ENCODE data around the gene TECPR1. TPM values are rescaled to one million over a fixed set of nuclear protein-coding genes. Genes with fewer than 3 reads are reported as not detected.

Gene TECPR1
- total RNA-seq, 2 experiments from 2014 or later = 34.5 to 35.3 TPM

DNA sequence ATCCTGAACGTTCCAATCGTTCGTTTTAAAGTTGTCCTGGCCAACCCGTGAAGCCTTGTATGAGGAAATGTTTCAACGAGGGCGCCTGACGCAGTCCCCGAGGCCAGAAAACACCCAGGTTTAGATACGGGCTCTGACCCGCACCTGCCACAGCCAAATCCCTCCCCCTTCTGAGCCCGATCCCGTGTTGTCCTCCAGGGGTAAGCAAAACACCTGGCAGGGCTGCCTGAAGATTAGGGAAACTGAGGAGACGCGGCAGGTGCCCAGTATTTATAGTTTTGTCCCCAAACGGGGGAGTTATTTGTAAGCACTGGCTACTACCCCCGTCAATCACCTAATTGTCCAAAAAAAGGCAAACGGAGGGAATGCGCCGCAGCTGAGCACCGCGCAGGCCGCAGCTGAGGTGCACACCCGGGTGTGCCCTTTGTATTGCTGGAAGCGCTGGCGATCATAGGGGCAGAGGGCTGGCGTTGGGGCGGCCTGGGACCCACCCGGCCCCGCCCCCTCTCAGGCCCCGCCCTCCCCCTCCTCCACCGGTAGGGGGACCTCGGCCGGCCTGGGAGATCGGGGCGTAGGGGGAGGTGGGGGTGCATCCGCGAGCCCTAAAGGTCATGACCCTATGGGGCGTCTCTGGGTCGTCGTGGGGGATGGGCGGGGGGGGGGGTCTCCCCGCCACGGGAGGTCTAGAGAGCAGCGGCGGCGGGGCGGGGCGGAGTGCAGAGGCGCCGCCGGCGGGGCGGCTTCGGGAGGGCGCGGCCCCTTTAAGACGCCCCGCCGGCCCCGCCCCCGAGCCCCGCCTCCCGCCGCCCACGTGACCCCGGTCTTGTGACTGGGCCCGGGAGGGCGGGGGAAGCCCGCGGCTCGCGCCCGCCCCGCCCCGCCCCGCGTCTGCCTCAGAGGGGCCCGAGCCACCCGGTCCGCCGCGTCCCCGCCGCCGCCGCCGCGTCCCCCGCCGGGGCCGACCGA, 29.0 kb upstream of the TECPR1 start, which contains the start of gene BRI3:
Gene BRI3, plus strand, starts transcription at position 896 of the 966 bp plus-strand sequence. CDS start 110 bp downstream, outside the sequence.
- H3K9me3 Mint-ChIP-seq = no peaks in the 10 kb centered on the region
- H3K36me3 Mint-ChIP-seq = peaks cover 2% of the 10 kb centered on the region
- CTCF ChIA-PET = interaction anchor here (1.1 kb wide), 1 partner anchor 598 kb away, joined by 4 read pairs; the partner anchor contains the start of gene TRRAP
- H3K27me3 Mint-ChIP-seq = no peaks in the 10 kb centered on the region
- peak within 1 kb of the TSS; percentile 66 for H3K27ac Mint-ChIP-seq
- peak; percentile 95 for DNase-seq
- H3K4me1 Mint-ChIP-seq (ENCODE audit: low read depth) = peaks cover 30% of the 10 kb centered on the region
- POLR2A ChIA-PET = interaction anchor here (0.8 kb wide), 1 partner anchor 14 kb away, joined by 3 read pairs; no protein-coding TSS in a partner anchor
- H3K4me3 Mint-ChIP-seq = peak within 1 kb of the TSS; percentile 79
- intact Hi-C loops (cut with micrococcal nuclease) = loop anchor here (1.0 to 5.0 kb wide), 5 partner anchors 30 to 598 kb away; partner anchors contain the start of genes BAIAP2L1 and TRRAP

DNA sequence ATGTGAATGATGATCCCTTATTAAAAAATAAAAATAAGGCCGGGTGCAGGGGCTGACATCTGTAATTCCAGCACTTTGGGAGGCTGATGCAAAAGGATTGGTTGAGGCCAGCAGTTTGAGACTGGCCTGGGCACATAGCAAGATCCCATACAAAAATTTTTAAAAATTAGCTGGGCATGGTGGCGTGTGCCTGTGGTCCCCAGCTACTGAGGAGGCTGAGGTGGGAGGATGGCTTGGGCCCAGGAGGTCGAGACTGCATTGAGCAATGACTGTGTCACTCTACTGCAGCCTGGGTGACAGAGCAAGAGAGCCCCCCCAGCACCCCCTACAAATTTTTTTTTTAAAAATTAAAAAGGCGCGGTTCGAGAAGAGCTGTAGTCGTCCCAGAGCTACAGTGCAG, 28.3 kb upstream of the TECPR1 start:
- Mint-ChIP-seq H3K4me3 (peak overlapping the region; percentile 75), H3K4me1 (ENCODE audit: low read depth) (peaks cover 30% of the 10 kb centered on the region), H3K27me3 (no peaks in the 10 kb centered on the region), H3K36me3 (peaks cover 2% of the 10 kb centered on the region), H3K9me3 (no peaks in the 10 kb centered on the region), H3K27ac (peak overlapping the region; percentile 18)
- no peak for DNase-seq
- ChIA-PET CTCF (interaction anchor here (1.1 kb wide), 1 partner anchor 598 kb away, joined by 4 read pairs; the partner anchor contains the start of gene TRRAP), POLR2A (interaction anchor here (0.8 kb wide), 1 partner anchor 13 kb away, joined by 3 read pairs; no protein-coding TSS in a partner anchor)
- intact Hi-C loops (cut with micrococcal nuclease) = loop anchor here (2.0 to 5.0 kb wide), 2 partner anchors 137 to 599 kb away; partner anchors contain the start of gene TRRAP

DNA sequence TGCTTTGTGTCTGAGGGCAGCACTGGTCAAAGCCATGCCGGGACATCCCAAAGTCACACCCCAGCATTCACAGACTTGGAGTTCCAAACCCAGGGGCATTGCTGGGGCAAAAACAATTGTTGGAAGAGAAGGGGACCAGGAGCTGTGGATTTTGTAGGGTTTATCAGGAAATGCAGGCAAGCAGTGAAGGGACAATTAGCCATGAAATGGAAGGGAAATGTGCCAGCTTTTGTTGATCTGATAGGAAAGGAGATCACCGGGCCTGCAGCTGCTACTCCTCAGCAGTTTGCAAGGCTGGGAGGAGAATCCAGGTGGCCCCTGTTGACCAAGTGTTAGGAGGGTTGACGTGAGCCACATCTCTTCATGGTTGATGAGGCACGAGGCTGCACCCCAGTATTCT, 26.9 kb upstream of the TECPR1 start:
- ChIA-PET POLR2A (no interaction called here), CTCF (no interaction called here)
- H3K27ac Mint-ChIP-seq = no peak overlapping the region
- H3K27me3 Mint-ChIP-seq = no peaks in the 10 kb centered on the region
- H3K4me1 Mint-ChIP-seq (ENCODE audit: low read depth) = peaks cover 20% of the 10 kb centered on the region
- intact Hi-C loops (cut with micrococcal nuclease) = no loop called here
- peaks cover 2% of the 10 kb centered on the region for H3K36me3 Mint-ChIP-seq
- H3K4me3 Mint-ChIP-seq = no peak overlapping the region
- no peak for DNase-seq
- no peaks in the 10 kb centered on the region for H3K9me3 Mint-ChIP-seq

DNA sequence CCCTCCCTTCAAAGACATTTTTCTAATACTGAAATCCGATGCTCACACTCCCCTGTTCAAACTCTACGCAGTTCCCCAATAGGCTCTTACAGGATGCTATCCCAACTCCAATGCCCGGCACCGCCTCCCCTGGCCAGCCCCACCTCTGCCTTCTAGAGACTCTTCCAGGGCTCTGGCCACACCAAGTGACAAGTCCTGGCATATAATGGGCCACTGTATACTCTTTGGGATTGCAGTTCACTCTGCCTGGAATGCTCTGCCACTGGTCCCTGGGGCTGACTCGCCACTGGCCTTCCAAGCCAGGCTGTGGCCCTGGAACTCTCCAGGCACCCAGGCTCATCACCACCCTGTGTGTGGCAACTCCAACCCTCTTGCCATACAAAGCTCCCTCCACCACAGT, 26.4 kb upstream of the TECPR1 start:
- H3K4me1 Mint-ChIP-seq (ENCODE audit: low read depth) = peaks cover 14% of the 10 kb centered on the region
- no peak overlapping the region for H3K27ac Mint-ChIP-seq
- no peaks in the 10 kb centered on the region for H3K27me3 Mint-ChIP-seq
- ChIA-PET POLR2A (no interaction called here), CTCF (no interaction called here)
- peaks cover 2% of the 10 kb centered on the region for H3K36me3 Mint-ChIP-seq
- no peak for DNase-seq
- no peak overlapping the region for H3K4me3 Mint-ChIP-seq
- intact Hi-C loops (cut with micrococcal nuclease) = no loop called here
- no peaks in the 10 kb centered on the region for H3K9me3 Mint-ChIP-seq

DNA sequence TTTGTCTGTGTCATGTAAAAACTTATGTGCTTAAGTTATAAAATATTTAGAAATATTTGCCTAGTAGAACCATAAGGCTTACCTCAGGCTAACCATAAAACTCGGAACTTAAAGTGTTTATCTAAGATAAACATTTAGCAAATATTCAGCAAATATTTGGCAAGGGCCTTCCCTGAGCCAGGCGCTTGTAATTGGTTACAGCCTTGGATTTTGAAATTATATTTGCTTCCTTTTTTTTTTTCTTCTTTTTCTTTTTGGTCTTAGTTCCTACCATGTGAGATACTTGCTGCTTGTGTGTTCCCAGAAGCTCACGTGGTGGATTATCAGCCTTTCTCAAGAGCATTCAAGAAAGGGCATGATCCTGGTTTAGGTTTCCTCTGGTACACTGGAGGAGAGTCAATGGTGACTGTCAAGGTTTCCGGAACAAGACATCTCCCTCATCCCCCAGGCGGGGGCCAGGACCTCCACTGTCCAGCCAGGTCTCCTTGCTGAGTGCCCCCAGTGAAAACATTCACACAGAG, 24.3 kb upstream of the TECPR1 start:
- Mint-ChIP-seq H3K27ac (no peak overlapping the region), H3K9me3 (no peaks in the 10 kb centered on the region), H3K4me3 (no peak overlapping the region), H3K4me1 (ENCODE audit: low read depth) (peaks cover 3% of the 10 kb centered on the region), H3K27me3 (no peaks in the 10 kb centered on the region), H3K36me3 (no peaks in the 10 kb centered on the region)
- POLR2A ChIA-PET = interaction anchor here (0.6 kb wide), 1 partner anchor 28 kb away, joined by 3 read pairs; no protein-coding TSS in a partner anchor
- DNase-seq = no peak
- intact Hi-C loops (cut with micrococcal nuclease) = no loop called here
- CTCF ChIA-PET = no interaction called here

DNA sequence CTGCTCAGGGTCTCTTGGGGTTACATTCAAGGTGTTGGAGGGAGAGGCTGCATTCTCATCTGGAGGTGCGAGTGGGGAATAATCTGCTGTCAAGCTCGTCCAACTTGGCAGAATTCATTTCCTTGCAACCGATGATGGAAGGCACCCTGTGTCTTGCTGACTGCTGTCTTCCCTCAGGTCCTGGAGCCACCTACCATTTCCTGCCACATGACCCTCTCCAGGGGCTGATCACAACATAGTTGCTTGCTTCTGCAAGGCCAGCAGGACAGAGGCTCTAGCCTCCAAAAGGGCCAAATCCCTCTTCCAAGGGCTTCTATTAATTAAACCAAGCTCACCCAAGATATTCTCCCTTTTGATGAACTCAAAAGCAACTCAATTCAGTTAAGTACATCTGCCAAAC, 15.3 kb upstream of the TECPR1 start:
- peaks cover 3% of the 10 kb centered on the region for H3K4me1 Mint-ChIP-seq (ENCODE audit: low read depth)
- peaks cover 6% of the 10 kb centered on the region for H3K36me3 Mint-ChIP-seq
- H3K27me3 Mint-ChIP-seq = no peaks in the 10 kb centered on the region
- ChIA-PET POLR2A (interaction anchor here (0.6 kb wide), 1 partner anchor 13 kb away, joined by 3 read pairs; no protein-coding TSS in a partner anchor), CTCF (interaction anchor here (1.0 to 1.2 kb wide), 2 partner anchors 99 to 134 kb away, joined by 3 to 4 read pairs; partner anchors contain the start of gene BAIAP2L1)
- H3K9me3 Mint-ChIP-seq = no peaks in the 10 kb centered on the region
- DNase-seq = no peak
- H3K27ac Mint-ChIP-seq = no peak overlapping the region
- H3K4me3 Mint-ChIP-seq = no peak overlapping the region
- intact Hi-C loops (cut with micrococcal nuclease) = no loop called here

DNA sequence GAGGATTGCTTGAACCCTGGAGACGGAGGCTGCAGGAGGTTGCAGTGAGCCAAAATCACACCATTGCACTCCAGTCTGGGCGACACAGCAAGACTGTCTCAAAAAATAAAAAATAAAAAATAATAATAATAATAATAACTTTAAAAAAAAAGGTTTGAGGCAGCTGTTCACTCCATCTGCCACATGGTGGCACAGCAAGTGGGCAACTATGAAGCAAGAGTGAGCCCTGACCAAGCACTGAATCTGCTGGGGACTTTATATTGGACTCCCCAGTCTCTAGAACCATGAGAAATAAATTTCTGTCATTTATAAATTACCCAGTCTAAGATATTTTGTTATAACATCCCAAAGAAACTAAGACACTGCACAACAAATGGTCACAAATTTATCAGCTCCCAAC, 14.8 kb upstream of the TECPR1 start:
- no peak overlapping the region for H3K4me3 Mint-ChIP-seq
- H3K27ac Mint-ChIP-seq = no peak overlapping the region
- no peak for DNase-seq
- H3K27me3 Mint-ChIP-seq = no peaks in the 10 kb centered on the region
- CTCF ChIA-PET = interaction anchor here (1.0 to 1.2 kb wide), 2 partner anchors 98 to 134 kb away, joined by 3 to 4 read pairs; partner anchors contain the start of gene BAIAP2L1
- peaks cover 3% of the 10 kb centered on the region for H3K4me1 Mint-ChIP-seq (ENCODE audit: low read depth)
- intact Hi-C loops (cut with micrococcal nuclease) = no loop called here
- H3K36me3 Mint-ChIP-seq = peaks cover 8% of the 10 kb centered on the region
- no peaks in the 10 kb centered on the region for H3K9me3 Mint-ChIP-seq
- POLR2A ChIA-PET = interaction anchor here (0.6 kb wide), 1 partner anchor 14 kb away, joined by 3 read pairs; no protein-coding TSS in a partner anchor

DNA sequence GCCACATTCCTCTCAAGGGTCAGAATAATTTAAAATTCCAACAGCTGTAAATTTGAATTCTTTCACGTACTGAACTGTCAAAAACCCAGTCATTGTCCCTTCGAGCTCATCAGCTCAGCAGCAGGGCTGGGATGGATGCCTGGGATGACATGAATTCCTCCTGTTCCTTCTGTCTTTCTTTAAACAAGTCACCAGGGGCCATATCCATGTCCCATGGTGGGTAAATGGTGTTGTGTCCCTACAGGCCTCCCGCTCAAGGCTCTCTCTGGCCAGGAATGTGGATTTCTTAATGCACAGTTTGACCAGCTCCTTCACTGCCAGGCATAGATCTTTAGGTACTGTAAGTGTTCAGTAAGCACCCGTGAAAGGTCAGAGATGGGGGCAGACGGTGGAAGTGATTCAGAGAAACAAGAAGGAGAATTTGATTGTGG, 13.8 kb upstream of the TECPR1 start:
- H3K9me3 Mint-ChIP-seq = no peaks in the 10 kb centered on the region

DNA sequence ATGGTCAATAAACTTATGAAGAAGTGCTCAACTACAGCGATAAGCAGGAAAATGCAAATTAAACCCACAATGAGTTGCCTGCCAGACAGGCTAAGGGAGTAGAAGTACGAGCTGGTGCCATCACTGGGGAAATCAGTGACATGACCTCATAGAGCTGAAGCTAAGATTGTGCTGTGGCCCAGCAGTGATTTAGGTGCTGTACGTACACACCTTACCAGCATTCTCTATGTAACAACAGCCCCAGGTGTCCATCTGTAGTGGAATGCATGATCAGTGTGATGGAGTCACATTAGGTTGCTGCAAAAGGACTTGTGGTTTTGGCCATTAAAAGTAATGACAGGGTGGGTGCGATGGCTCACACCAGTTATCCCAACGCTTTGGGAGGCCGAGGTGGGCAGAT, 5.7 kb upstream of the TECPR1 start:
- no peak for DNase-seq
- peaks cover 25% of the 10 kb centered on the region for H3K4me1 Mint-ChIP-seq (ENCODE audit: low read depth)
- peaks cover 29% of the 10 kb centered on the region for H3K36me3 Mint-ChIP-seq
- no peak overlapping the region for H3K4me3 Mint-ChIP-seq
- H3K27me3 Mint-ChIP-seq = no peaks in the 10 kb centered on the region
- intact Hi-C loops (cut with micrococcal nuclease) = no loop called here
- H3K27ac Mint-ChIP-seq = no peak overlapping the region
- ChIA-PET POLR2A (no interaction called here), CTCF (interaction anchor here (0.7 kb wide), 1 partner anchor 147 kb away, joined by 3 read pairs; no protein-coding TSS in a partner anchor)
- H3K9me3 Mint-ChIP-seq = no peaks in the 10 kb centered on the region

More for the DNA sequence above, 13.8 kb upstream of the TECPR1 start:
- no peak overlapping the region for H3K4me3 Mint-ChIP-seq
- DNase-seq = no peak
- intact Hi-C loops (cut with micrococcal nuclease) = no loop called here
- peaks cover 3% of the 10 kb centered on the region for H3K4me1 Mint-ChIP-seq (ENCODE audit: low read depth)
- no peaks in the 10 kb centered on the region for H3K27me3 Mint-ChIP-seq
- peaks cover 14% of the 10 kb centered on the region for H3K36me3 Mint-ChIP-seq
- no peak overlapping the region for H3K27ac Mint-ChIP-seq
- ChIA-PET POLR2A (no interaction called here), CTCF (no interaction called here)

DNA sequence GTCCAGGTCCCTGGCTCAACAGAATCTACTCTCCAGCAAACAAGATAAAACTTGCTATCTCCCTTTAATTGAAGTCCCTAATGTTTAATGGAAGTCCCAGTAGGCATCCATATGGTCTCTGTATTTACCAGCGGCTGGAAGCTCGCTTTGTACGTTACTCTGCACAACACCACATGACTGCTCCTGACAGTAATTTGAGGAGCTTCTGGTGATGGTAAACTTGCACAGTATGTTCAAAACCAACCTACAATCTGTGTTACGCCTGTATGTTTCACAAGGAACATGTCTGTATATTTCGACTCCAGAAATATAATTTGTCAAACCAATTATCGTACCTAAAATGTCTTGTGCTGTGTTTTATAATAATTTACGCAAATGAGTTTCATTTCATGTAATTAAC, 4.4 kb upstream of the TECPR1 start:
- no peak overlapping the region for H3K4me3 Mint-ChIP-seq
- peaks cover 23% of the 10 kb centered on the region for H3K36me3 Mint-ChIP-seq
- no peaks in the 10 kb centered on the region for H3K9me3 Mint-ChIP-seq
- DNase-seq = no peak
- H3K27me3 Mint-ChIP-seq = no peaks in the 10 kb centered on the region
- intact Hi-C loops (cut with micrococcal nuclease) = no loop called here
- peaks cover 29% of the 10 kb centered on the region for H3K4me1 Mint-ChIP-seq (ENCODE audit: low read depth)
- ChIA-PET CTCF (no interaction called here), POLR2A (no interaction called here)
- peak overlapping the region; percentile 1 for H3K27ac Mint-ChIP-seq

DNA sequence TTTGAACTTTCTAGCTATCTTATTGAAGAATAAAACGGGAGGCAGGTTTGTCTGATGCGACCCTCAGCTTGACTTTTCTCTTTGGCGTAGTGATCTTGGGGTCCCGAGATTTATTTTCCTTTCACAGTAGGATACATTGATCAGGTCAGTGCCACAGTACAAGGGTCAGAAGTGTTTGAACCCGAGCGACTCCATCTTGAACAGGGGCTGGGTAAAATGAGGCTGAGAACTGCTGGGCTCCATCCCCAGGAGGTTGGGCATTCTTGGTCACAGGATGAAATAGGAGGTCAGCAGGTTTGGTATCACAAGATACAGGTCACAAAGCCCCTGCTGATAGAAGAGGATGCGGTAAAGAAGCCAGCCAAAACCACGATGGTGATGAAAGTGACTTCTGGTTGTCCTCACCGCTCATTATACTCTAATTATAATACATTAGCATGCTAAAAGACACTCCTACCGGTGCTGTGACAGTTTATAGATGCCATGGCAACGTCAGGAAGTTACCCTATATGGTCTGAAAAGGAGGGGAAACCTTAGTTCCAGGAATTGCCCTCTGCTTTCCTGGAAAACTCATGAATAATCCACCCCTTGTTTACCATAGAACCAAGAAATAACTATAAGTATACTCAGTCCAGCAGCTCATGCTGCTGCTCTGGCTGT, 3.0 kb upstream of the TECPR1 start:
- CTCF ChIA-PET = no interaction called here
- intact Hi-C loops (cut with micrococcal nuclease) = no loop called here
- POLR2A ChIA-PET = no interaction called here
- H3K4me1 Mint-ChIP-seq (ENCODE audit: low read depth) = peaks cover 35% of the 10 kb centered on the region
- no peaks in the 10 kb centered on the region for H3K9me3 Mint-ChIP-seq
- H3K27me3 Mint-ChIP-seq = no peaks in the 10 kb centered on the region
- no peak overlapping the region for H3K4me3 Mint-ChIP-seq
- peak; percentile 50 for DNase-seq
- H3K36me3 Mint-ChIP-seq = peaks cover 22% of the 10 kb centered on the region
- peak overlapping the region; percentile 72 for H3K27ac Mint-ChIP-seq

DNA sequence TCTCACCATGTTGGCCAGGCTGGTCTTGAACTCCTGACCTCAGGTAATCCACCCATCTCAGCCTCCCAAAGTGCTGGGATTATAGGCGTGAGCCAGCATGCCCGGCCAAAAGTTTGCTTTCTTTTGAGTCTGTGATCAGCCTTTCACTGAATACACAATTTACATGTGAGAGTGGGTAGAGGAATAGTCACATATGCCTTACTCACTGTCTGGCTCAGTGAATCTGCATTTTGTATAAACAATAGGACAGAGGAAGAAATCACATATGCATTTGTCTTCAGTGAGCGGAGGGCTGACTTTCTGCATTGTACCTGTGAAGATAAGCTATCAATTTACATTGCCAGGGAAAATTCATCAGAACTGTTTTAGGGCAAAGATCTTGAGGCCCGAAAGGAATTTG, 2.5 kb upstream of the TECPR1 start:
- intact Hi-C loops (cut with micrococcal nuclease) = no loop called here
- peaks cover 40% of the 10 kb centered on the region for H3K4me1 Mint-ChIP-seq (ENCODE audit: low read depth)
- H3K27ac Mint-ChIP-seq = peak overlapping the region; percentile 72
- no peak for DNase-seq
- H3K27me3 Mint-ChIP-seq = no peaks in the 10 kb centered on the region
- POLR2A ChIA-PET = no interaction called here
- H3K4me3 Mint-ChIP-seq = no peak overlapping the region
- CTCF ChIA-PET = no interaction called here
- H3K36me3 Mint-ChIP-seq = peaks cover 25% of the 10 kb centered on the region
- no peaks in the 10 kb centered on the region for H3K9me3 Mint-ChIP-seq

Data from activated CD4-positive, alpha-beta memory T cell treated with anti-CD3 and anti-CD28 coated beads for 36 hours (primary cell).